Measurements from ENCODE around the gene RER1. TPM values are rescaled to one million over a fixed set of nuclear protein-coding genes. Genes with fewer than 3 reads are reported as not detected.

Gene RER1
- 186 and 190 TPM in 2 replicates for polyA plus RNA-seq (2013)

- Histone ChIP-seq H4K8ac (ENCODE audit: low read depth, low read length) (peak within 1 kb of the TSS; percentile 91), H3K79me1 (ENCODE audit: low read length) (peaks cover 8% of the 10 kb centered on the region), H3K18ac (ENCODE audit: low read length) (peak within 1 kb of the TSS; percentile 78), H2AK5ac (ENCODE audit: low read length) (peak within 1 kb of the TSS; percentile 91), H4K12ac (ENCODE audit: low read depth, low read length) (peak within 1 kb of the TSS; percentile 87), H2BK120ac (ENCODE audit: insufficient read depth, low read length, poor library complexity) (peak within 1 kb of the TSS; percentile 85), H2AFZ (ENCODE audit: insufficient read depth, low read length, poor library complexity) (peak within 1 kb of the TSS; percentile 80), H4K91ac (ENCODE audit: low read depth, low read length) (peak within 1 kb of the TSS; percentile 89), H3K27me3 (ENCODE audit: insufficient read depth, low read length) (no peaks in the 10 kb centered on the region), H3K4me3 (ENCODE audit: low read depth, low read length) (peak within 1 kb of the TSS; percentile 100), H3K23ac (ENCODE audit: low read length) (no peak within 1 kb of the TSS), H3K4me1 (ENCODE audit: control insufficient read depth in 1 of 2, insufficient read depth in 2 of 2, low read length in 2 of 2) (peaks cover 5 to 11% of the 10 kb centered on the region in 2 experiments), H2BK12ac (ENCODE audit: low read length) (no peak within 1 kb of the TSS), H2BK5ac (ENCODE audit: low read depth, low read length, poor library complexity) (peak within 1 kb of the TSS; percentile 36), H3K27ac (ENCODE audit: low read depth, low read length) (peak within 1 kb of the TSS; percentile 59), H3K36me3 (ENCODE audit: control insufficient read depth in 1 of 2, insufficient read depth in 2 of 2, low read length in 2 of 2) (peaks cover 29 to 43% of the 10 kb centered on the region in 2 experiments), H3K9me3 (ENCODE audit: insufficient read depth, low read depth, low read length) (no peaks in the 10 kb centered on the region), H3K9ac (ENCODE audit: low read length) (peak within 1 kb of the TSS; percentile 96), H3K4me2 (ENCODE audit: low read length) (peak within 1 kb of the TSS; percentile 74), H3K79me2 (ENCODE audit: control insufficient read depth, insufficient read depth, low read length, poor library complexity) (peaks cover 17% of the 10 kb centered on the region), H3K14ac (ENCODE audit: low read length) (peak within 1 kb of the TSS; percentile 88), H3K4ac (ENCODE audit: low read depth, low read length) (peak within 1 kb of the TSS; percentile 90)
- no CpG with 5 or more reads among the region's 103 CpGs for WGBS (ENCODE audit: extremely low coverage, insufficient coverage, insufficient read length)
- DNase-seq: peak; percentile 100
Observed at GRCh38 chr1:2391041-2391930, at the start of gene RER1, which contains the start of gene MORN1. Gene RER1 (plus strand): TSS chr1:2391841. CDS start chr1:2395791, 3,950 bp downstream. Gene MORN1 (minus strand): TSS chr1:2391554. CDS start chr1:2391533, 21 bp downstream.

- no peak overlapping the region for H3K23ac ChIP-seq (ENCODE audit: low read length)
- H3K27ac ChIP-seq (ENCODE audit: low read depth, low read length): no peak overlapping the region
- H4K8ac ChIP-seq (ENCODE audit: low read depth, low read length): no peak overlapping the region
- H2BK12ac ChIP-seq (ENCODE audit: low read length): no peak overlapping the region
- H2BK5ac ChIP-seq (ENCODE audit: low read depth, low read length, poor library complexity): no peak overlapping the region
- no peak overlapping the region for H3K9ac ChIP-seq (ENCODE audit: low read length)
- no peak overlapping the region for H4K91ac ChIP-seq (ENCODE audit: low read depth, low read length)
- H3K4ac ChIP-seq (ENCODE audit: low read depth, low read length): no peak overlapping the region
- H3K9me3 ChIP-seq (ENCODE audit: insufficient read depth, low read depth, low read length): peaks cover 5% of the 10 kb centered on the region
- H3K27me3 ChIP-seq (ENCODE audit: insufficient read depth, low read length): no peaks in the 10 kb centered on the region
- H2BK120ac ChIP-seq (ENCODE audit: insufficient read depth, low read length, poor library complexity): no peak overlapping the region
- H2AK5ac ChIP-seq (ENCODE audit: low read length): no peak overlapping the region
- no peaks in the 10 kb centered on the region for H3K79me2 ChIP-seq (ENCODE audit: control insufficient read depth, insufficient read depth, low read length, poor library complexity)
- no peak overlapping the region for H3K14ac ChIP-seq (ENCODE audit: low read length)
- H3K18ac ChIP-seq (ENCODE audit: low read length): no peak overlapping the region
- H3K4me2 ChIP-seq (ENCODE audit: low read length): no peak overlapping the region
- H2AFZ ChIP-seq (ENCODE audit: insufficient read depth, low read length, poor library complexity): no peak overlapping the region
- H3K4me1 ChIP-seq (ENCODE audit: control insufficient read depth in 1 of 2, insufficient read depth in 2 of 2, low read length in 2 of 2): no peaks in the 10 kb centered on the region
- no peaks in the 10 kb centered on the region for H3K79me1 ChIP-seq (ENCODE audit: low read length)
- no peaks in the 10 kb centered on the region for H3K36me3 ChIP-seq (ENCODE audit: control insufficient read depth in 1 of 2, insufficient read depth in 2 of 2, low read length in 2 of 2)
- H3K4me3 ChIP-seq (ENCODE audit: low read depth, low read length): no peak overlapping the region
- WGBS (ENCODE audit: extremely low coverage, insufficient coverage, insufficient read length): no CpG with 5 or more reads among the region's 21 CpGs
- no peak overlapping the region for H4K12ac ChIP-seq (ENCODE audit: low read depth, low read length)
- no peak for DNase-seq
Observed at GRCh38 chr1:2342384-2343022, 49.1 kb upstream of the RER1 start.

GRCh38 chr1:2343023-2343935 is 48.4 kb upstream of the RER1 start:
- Histone ChIP-seq H2AK5ac (ENCODE audit: low read length) (no peak overlapping the region), H3K36me3 (ENCODE audit: control insufficient read depth in 1 of 2, insufficient read depth in 2 of 2, low read length in 2 of 2) (no peaks in the 10 kb centered on the region), H2BK120ac (ENCODE audit: insufficient read depth, low read length, poor library complexity) (no peak overlapping the region), H3K4me2 (ENCODE audit: low read length) (no peak overlapping the region), H3K9ac (ENCODE audit: low read length) (no peak overlapping the region), H2BK12ac (ENCODE audit: low read length) (no peak overlapping the region), H3K4me1 (ENCODE audit: control insufficient read depth in 1 of 2, insufficient read depth in 2 of 2, low read length in 2 of 2) (no peaks in the 10 kb centered on the region), H3K9me3 (ENCODE audit: insufficient read depth, low read depth, low read length) (peaks cover 5% of the 10 kb centered on the region), H2AFZ (ENCODE audit: insufficient read depth, low read length, poor library complexity) (no peak overlapping the region), H3K27me3 (ENCODE audit: insufficient read depth, low read length) (no peaks in the 10 kb centered on the region), H2BK5ac (ENCODE audit: low read depth, low read length, poor library complexity) (no peak overlapping the region), H3K27ac (ENCODE audit: low read depth, low read length) (no peak overlapping the region), H3K23ac (ENCODE audit: low read length) (no peak overlapping the region), H3K79me2 (ENCODE audit: control insufficient read depth, insufficient read depth, low read length, poor library complexity) (no peaks in the 10 kb centered on the region), H3K18ac (ENCODE audit: low read length) (no peak overlapping the region), H4K91ac (ENCODE audit: low read depth, low read length) (no peak overlapping the region), H4K8ac (ENCODE audit: low read depth, low read length) (no peak overlapping the region), H3K79me1 (ENCODE audit: low read length) (no peaks in the 10 kb centered on the region), H3K14ac (ENCODE audit: low read length) (no peak overlapping the region), H3K4ac (ENCODE audit: low read depth, low read length) (no peak overlapping the region), H3K4me3 (ENCODE audit: low read depth, low read length) (no peak overlapping the region), H4K12ac (ENCODE audit: low read depth, low read length) (no peak overlapping the region)
- DNase-seq: no peak
- no CpG with 5 or more reads among the region's 39 CpGs for WGBS (ENCODE audit: extremely low coverage, insufficient coverage, insufficient read length)

GRCh38 chr1:2344121-2344681 is 47.4 kb upstream of the RER1 start:
- H3K9me3 ChIP-seq (ENCODE audit: insufficient read depth, low read depth, low read length): peaks cover 5% of the 10 kb centered on the region
- H3K18ac ChIP-seq (ENCODE audit: low read length): no peak overlapping the region
- H4K91ac ChIP-seq (ENCODE audit: low read depth, low read length): no peak overlapping the region
- H2BK12ac ChIP-seq (ENCODE audit: low read length): no peak overlapping the region
- no peak overlapping the region for H3K4me2 ChIP-seq (ENCODE audit: low read length)
- H3K79me1 ChIP-seq (ENCODE audit: low read length): no peaks in the 10 kb centered on the region
- no peak overlapping the region for H4K12ac ChIP-seq (ENCODE audit: low read depth, low read length)
- no peaks in the 10 kb centered on the region for H3K27me3 ChIP-seq (ENCODE audit: insufficient read depth, low read length)
- no peaks in the 10 kb centered on the region for H3K36me3 ChIP-seq (ENCODE audit: control insufficient read depth in 1 of 2, insufficient read depth in 2 of 2, low read length in 2 of 2)
- H2BK120ac ChIP-seq (ENCODE audit: insufficient read depth, low read length, poor library complexity): no peak overlapping the region
- WGBS (ENCODE audit: extremely low coverage, insufficient coverage, insufficient read length): no CpG with 5 or more reads among the region's 24 CpGs
- H3K4me3 ChIP-seq (ENCODE audit: low read depth, low read length): no peak overlapping the region
- H4K8ac ChIP-seq (ENCODE audit: low read depth, low read length): no peak overlapping the region
- H3K14ac ChIP-seq (ENCODE audit: low read length): no peak overlapping the region
- no peak overlapping the region for H2AK5ac ChIP-seq (ENCODE audit: low read length)
- peak in 1 of 2 donors; percentile 39 for DNase-seq
- H3K4ac ChIP-seq (ENCODE audit: low read depth, low read length): no peak overlapping the region
- H2BK5ac ChIP-seq (ENCODE audit: low read depth, low read length, poor library complexity): no peak overlapping the region
- no peak overlapping the region for H3K9ac ChIP-seq (ENCODE audit: low read length)
- no peaks in the 10 kb centered on the region for H3K4me1 ChIP-seq (ENCODE audit: control insufficient read depth in 1 of 2, insufficient read depth in 2 of 2, low read length in 2 of 2)
- H3K23ac ChIP-seq (ENCODE audit: low read length): no peak overlapping the region
- H2AFZ ChIP-seq (ENCODE audit: insufficient read depth, low read length, poor library complexity): no peak overlapping the region
- no peaks in the 10 kb centered on the region for H3K79me2 ChIP-seq (ENCODE audit: control insufficient read depth, insufficient read depth, low read length, poor library complexity)
- H3K27ac ChIP-seq (ENCODE audit: low read depth, low read length): no peak overlapping the region
